Glutamatergic neuron (in vitro differentiated cells): Measurements from ENCODE around the gene SAT2. TPM values are rescaled to one million over a fixed set of nuclear protein-coding genes. Genes with fewer than 3 reads are reported as not detected.
A peak's percentile ranks its signal among the peaks of the same experiment; 100 is the strongest.
"Not testable (repeated sequence)": the region's sequence is repeated elsewhere in the genome, so short reads cannot be mapped to it uniquely, and the experiment has no call there.

Source experiments
- DNase-seq: peaks from one replicate; pipeline ENCODE4 v3.0.0; 2022
- H3K27ac Mint-ChIP-seq: one replicate; pipeline ENCODE4 v1.8.0; 2020; ENCODE audit warnings: mild to moderate bottlenecking, mixed read lengths, inconsistent platforms; ENCODE audit not compliant: unreplicated experiment
- H3K27me3 Mint-ChIP-seq: one replicate; pipeline ENCODE4 v1.8.0; 2020; ENCODE audit warnings: mild to moderate bottlenecking, moderate library complexity, mixed read lengths, inconsistent platforms; ENCODE audit not compliant: unreplicated experiment
- H3K36me3 Mint-ChIP-seq: one replicate; pipeline ENCODE4 v1.8.0; 2020; ENCODE audit warnings: mild to moderate bottlenecking, mixed read lengths, inconsistent platforms; ENCODE audit not compliant: unreplicated experiment
- H3K4me1 Mint-ChIP-seq: one replicate; pipeline ENCODE4 v1.8.0; 2020; ENCODE audit warnings: mild to moderate bottlenecking, low read depth, mixed read lengths, inconsistent platforms; ENCODE audit not compliant: unreplicated experiment
- H3K4me3 Mint-ChIP-seq: one replicate; pipeline ENCODE4 v1.8.0; 2020; ENCODE audit warnings: mild to moderate bottlenecking, mixed read lengths, inconsistent platforms; ENCODE audit not compliant: unreplicated experiment
- H3K9me3 Mint-ChIP-seq: one replicate; pipeline ENCODE4 v1.8.0; 2020; ENCODE audit warnings: mild to moderate bottlenecking, moderate library complexity, mixed read lengths, inconsistent platforms; ENCODE audit not compliant: unreplicated experiment
- total RNA-seq: library from RNA; stranded (reverse); fragmentation: NEBNext Ultra II Directional; extraction: Animal tissue kit (Norgen Biotek cat#: 25700); gene quantifications from one replicate; pipeline ENCODE4 v1.2.1, GENCODE V29; 2021; ENCODE audit not compliant: unreplicated experiment
- TF ChIP-seq, protein P1 (sequence below): fragments of 200-600 bp; sonication (generic); IDR thresholded peaks from one replicate; pipeline ENCODE4 v1.5.0; 2021; ENCODE audit not compliant: partially characterized antibody, unreplicated experiment

SAT2 gene
- total RNA-seq, 1 donor from 2014 or later = 97.3 TPM

DNA sequence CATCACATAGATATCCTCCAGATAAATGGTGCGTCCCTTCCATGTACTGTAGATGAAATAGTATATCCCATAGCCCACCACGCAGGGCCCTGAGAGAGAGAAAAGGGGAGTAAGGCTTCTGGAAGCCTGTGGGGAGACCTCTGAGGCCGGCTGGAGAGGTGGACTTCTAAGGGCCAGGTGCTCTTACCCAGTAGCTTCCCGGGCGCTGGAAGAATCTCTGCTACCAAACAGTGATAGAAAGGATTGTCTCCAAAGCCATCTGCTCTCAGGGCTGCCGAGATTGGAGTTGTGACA, 718 bp downstream of the SAT2 start:
- Mint-ChIP-seq H3K9me3 (peaks cover 2% of the 10 kb centered on the region), H3K36me3 (no peaks in the 10 kb centered on the region), H3K27ac (peak overlapping the region; percentile 87)

DNA sequence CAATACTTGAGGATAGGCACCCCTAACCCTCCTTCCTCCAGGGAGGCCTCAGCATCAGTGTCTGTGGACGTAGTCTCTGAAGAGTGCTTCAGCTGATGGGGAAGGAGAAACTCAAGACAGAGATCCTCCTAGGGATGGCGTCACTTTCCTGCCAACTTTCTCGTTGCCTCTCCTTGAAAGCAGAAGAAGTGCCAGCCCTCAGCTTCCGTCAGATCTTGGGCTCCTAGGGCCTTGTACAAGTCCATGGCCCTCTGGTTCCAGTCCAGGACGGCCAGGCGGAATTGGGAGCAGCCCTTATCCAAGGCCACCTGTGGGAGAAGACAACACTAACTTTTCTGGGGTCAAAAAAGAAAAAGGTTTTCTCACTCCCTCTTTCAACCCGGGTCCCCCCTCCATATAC, 1.3 kb downstream of the SAT2 start:
- no peaks in the 10 kb centered on the region for H3K36me3 Mint-ChIP-seq
- peaks cover 2% of the 10 kb centered on the region for H3K9me3 Mint-ChIP-seq
- TF ChIP-seq, protein P1, sequence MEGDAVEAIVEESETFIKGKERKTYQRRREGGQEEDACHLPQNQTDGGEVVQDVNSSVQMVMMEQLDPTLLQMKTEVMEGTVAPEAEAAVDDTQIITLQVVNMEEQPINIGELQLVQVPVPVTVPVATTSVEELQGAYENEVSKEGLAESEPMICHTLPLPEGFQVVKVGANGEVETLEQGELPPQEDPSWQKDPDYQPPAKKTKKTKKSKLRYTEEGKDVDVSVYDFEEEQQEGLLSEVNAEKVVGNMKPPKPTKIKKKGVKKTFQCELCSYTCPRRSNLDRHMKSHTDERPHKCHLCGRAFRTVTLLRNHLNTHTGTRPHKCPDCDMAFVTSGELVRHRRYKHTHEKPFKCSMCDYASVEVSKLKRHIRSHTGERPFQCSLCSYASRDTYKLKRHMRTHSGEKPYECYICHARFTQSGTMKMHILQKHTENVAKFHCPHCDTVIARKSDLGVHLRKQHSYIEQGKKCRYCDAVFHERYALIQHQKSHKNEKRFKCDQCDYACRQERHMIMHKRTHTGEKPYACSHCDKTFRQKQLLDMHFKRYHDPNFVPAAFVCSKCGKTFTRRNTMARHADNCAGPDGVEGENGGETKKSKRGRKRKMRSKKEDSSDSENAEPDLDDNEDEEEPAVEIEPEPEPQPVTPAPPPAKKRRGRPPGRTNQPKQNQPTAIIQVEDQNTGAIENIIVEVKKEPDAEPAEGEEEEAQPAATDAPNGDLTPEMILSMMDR = no peak
- peak overlapping the region; percentile 43 for H3K27ac Mint-ChIP-seq
- no peaks in the 10 kb centered on the region for H3K27me3 Mint-ChIP-seq
- no peak for DNase-seq
- H3K4me3 Mint-ChIP-seq = peak overlapping the region; percentile 94
- H3K4me1 Mint-ChIP-seq = peaks cover 6% of the 10 kb centered on the region

More for the DNA sequence above, 718 bp downstream of the SAT2 start:
- no peak for DNase-seq
- peaks cover 6% of the 10 kb centered on the region for H3K4me1 Mint-ChIP-seq
- no peaks in the 10 kb centered on the region for H3K27me3 Mint-ChIP-seq
- TF ChIP-seq, protein P1 = no peak
- peak overlapping the region; percentile 94 for H3K4me3 Mint-ChIP-seq

DNA sequence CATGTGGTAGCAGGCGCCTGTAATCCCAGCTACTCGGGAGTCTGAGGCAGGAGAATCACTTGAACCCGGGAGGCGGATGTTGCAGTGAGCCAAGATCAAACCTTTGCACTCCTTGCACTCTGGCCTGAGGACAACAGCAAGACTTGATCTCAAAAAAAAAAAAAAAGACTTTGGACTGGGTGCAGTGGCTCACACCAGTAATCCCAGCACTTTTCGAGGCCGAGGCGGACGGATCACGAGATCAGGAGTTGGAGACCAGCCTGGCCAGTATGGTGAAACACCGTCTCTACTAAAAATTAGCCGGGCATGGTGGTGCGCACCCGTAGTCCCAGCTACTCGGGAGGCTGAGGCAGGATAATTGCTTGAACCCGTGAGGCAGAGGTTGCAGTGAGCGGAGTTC, 1.9 kb downstream of the SAT2 start:
- H3K4me1 Mint-ChIP-seq, H3K27ac Mint-ChIP-seq, H3K36me3 Mint-ChIP-seq, H3K27me3 Mint-ChIP-seq, H3K9me3 Mint-ChIP-seq, DNase-seq: not testable (repeated sequence)
- H3K4me3 Mint-ChIP-seq = peak overlapping the region; percentile 59

DNA sequence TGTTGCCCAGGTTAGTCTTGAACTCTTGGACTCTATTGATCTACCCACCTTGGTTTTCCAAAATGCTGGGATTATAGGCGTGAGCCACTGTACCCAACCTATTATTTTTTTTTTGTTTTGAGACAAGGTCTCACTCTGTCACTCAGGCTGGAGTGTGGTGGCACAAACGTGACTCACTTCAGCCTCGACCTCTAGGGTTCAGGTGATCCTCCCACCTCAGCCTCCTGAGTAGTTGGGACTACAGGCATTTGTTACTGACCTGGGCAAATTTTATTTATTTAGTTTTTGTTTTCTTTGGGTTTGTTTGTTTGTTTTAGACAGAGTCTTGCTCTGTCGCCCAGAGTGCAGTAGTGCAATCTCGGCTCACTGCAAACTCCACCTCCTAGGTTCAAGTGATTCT, 4.0 kb downstream of the SAT2 start:
- no peaks in the 10 kb centered on the region for H3K9me3 Mint-ChIP-seq
- no peak overlapping the region for H3K27ac Mint-ChIP-seq
- no peak for DNase-seq
- no peaks in the 10 kb centered on the region for H3K36me3 Mint-ChIP-seq
- H3K4me1 Mint-ChIP-seq = peaks cover 4% of the 10 kb centered on the region
- H3K4me3 Mint-ChIP-seq = no peak overlapping the region
- no peaks in the 10 kb centered on the region for H3K27me3 Mint-ChIP-seq
- TF ChIP-seq, protein P1 = no peak

DNA sequence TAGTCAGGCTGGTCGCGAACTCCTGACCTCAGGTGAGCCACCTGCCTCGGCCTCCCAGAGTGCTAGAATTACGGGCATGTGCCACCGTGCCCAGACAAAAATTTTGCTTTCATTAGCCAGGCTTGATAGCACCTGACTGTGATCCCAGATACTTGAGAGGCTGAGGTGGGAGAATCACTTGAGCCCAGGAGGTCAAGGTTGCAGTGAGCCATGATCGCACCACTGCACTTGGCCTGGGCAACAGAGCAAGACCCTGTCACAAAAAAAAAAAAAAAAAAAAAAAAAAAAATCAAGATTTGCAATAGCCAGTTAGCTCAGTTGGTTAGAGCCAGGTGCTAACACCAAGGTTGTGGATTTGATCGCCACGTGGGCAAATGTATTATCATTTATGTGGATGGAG, 6.8 kb downstream of the SAT2 start:
- Mint-ChIP-seq H3K4me1 (no peaks in the 10 kb centered on the region), H3K27me3 (no peaks in the 10 kb centered on the region), H3K9me3 (no peaks in the 10 kb centered on the region), H3K27ac (no peak overlapping the region), H3K36me3 (no peaks in the 10 kb centered on the region), H3K4me3 (no peak overlapping the region)
- TF ChIP-seq, protein P1 = no peak
- no peak for DNase-seq

DNA sequence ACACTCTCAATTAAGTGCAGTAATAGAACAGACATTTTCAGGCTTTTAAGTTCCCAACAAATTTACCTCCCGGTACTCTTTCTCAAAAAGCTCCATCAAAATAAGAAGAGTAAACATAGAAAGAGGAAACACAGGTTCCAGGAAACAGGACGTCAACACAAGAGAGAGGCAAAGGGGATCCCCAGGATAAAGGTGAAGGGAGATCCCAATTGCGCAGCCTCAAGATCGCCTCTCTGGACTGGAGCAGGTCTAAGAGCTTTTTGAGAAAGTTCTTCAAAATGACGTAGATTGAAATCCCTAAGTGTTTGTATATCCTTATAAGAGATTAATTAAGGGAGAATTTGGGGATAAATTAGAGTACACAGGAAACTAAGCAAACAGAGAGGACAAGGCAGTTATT, 9.0 kb downstream of the SAT2 start:
- TF ChIP-seq, protein P1 = no peak
- no peak overlapping the region for H3K27ac Mint-ChIP-seq

More for the DNA sequence above, 9.0 kb downstream of the SAT2 start:
- Mint-ChIP-seq H3K27me3 (peaks cover 8% of the 10 kb centered on the region), H3K36me3 (no peaks in the 10 kb centered on the region), H3K4me3 (no peak overlapping the region), H3K4me1 (peaks cover 2% of the 10 kb centered on the region), H3K9me3 (peaks cover 2% of the 10 kb centered on the region)
- DNase-seq = no peak
